GM12878 (cell line): ENCODE data around the gene CNTNAP2. TPM values are rescaled to one million over a fixed set of nuclear protein-coding genes. Genes with fewer than 3 reads are reported as not detected.

ENCODE experiments used
- ATAC-seq: fragments of 200-7000 bp; cut with Tn5 transposase; 3 replicates; pipeline ENCODE4 v1.9.1; 2020; ENCODE audit warnings: mild to moderate bottlenecking, moderate library complexity
- BruUV-seq: library from RNA; stranded (reverse); fragments of 400-500 nt; replicated peaks from 2 replicates; lab custom pipeline; 2021; lab: Mats Ljungman, UMichigan
- CTCF ChIA-PET: fragments of 300-600 bp; sonication (Branson Sonifier 250); formaldehyde crosslinking; extraction: SDS; loops from one replicate; lab custom pipeline; 2021; ENCODE audit warnings: inconsistent platforms; lab: Yijun Ruan, JAX
- POLR2A ChIA-PET: fragments of 350-600 bp; formaldehyde crosslinking; extraction: SDS; loops from one replicate; lab custom pipeline; 2021; ENCODE audit warnings: inconsistent platforms; lab: Charles Lee
- RAD21 ChIA-PET: fragments of 300-600 bp; sonication (Branson Sonifier 250); formaldehyde crosslinking; loops from one replicate; lab custom pipeline; 2023; ENCODE audit warnings: antibody characterized with exemption; ENCODE audit not compliant: unreplicated experiment; lab: Charles Lee
- SMC1A ChIA-PET: fragments of 300-600 bp; sonication (Branson Sonifier 250); formaldehyde crosslinking; loops from one replicate; lab custom pipeline; 2023; ENCODE audit not compliant: unreplicated experiment, uncharacterized antibody; lab: Charles Lee
- DNase-seq: peaks from one replicate; pipeline ENCODE4 v3.0.0-alpha.2; 2011; ENCODE audit warnings: low read depth, low spot score
- FAIRE-seq: peaks from 3 replicates; lab custom pipeline; 2011; peaks lifted over from hg19 to GRCh38; lab: Jason Lieb, UNC
- H2AFZ ChIP-seq: 2 replicates; pipeline ENCODE4 v1.6.0; 2011; ENCODE audit warnings: low read depth, low read length, control low read depth; ENCODE audit not compliant: control insufficient read depth
- H3K27ac ChIP-seq: 2 replicates; pipeline ENCODE4 v1.5.1; 2011; ENCODE audit warnings: control low read depth; ENCODE audit not compliant: control insufficient read depth, insufficient read depth
- H3K27me3 ChIP-seq, 2 experiments: replicated peaks in 1 of 2; 2 replicates each; pipeline versions ENCODE4 v1.6.0 to v1.6.1; 2011; ENCODE audit warnings: low read length in 1 of 2; ENCODE audit not compliant: control insufficient read depth in 2 of 2, insufficient read depth in 2 of 2
- H3K36me3 ChIP-seq, 2 experiments: 2 replicates each; pipeline ENCODE4 v1.5.1; 2011; ENCODE audit warnings: low read length in 1 of 2; ENCODE audit not compliant: control insufficient read depth in 2 of 2, insufficient read depth in 2 of 2
- H3K4me1 ChIP-seq: 2 replicates; pipeline ENCODE4 v1.6.1; 2011; ENCODE audit warnings: mild to moderate bottlenecking, low read length, moderate library complexity, mixed read lengths; ENCODE audit not compliant: control insufficient read depth, insufficient read depth
- H3K4me2 ChIP-seq: 2 replicates; pipeline ENCODE4 v1.6.0; 2011; ENCODE audit warnings: control low read depth; ENCODE audit not compliant: control insufficient read depth, insufficient read depth
- H3K4me3 ChIP-seq: fragments of 200-600 bp; sonication (generic); 2 replicates; pipeline ENCODE4 v1.5.1; 2016
- H3K79me2 ChIP-seq: 2 replicates; pipeline ENCODE4 v1.6.0; 2011; ENCODE audit warnings: low read length; ENCODE audit not compliant: control insufficient read depth, insufficient read depth
- H3K9ac ChIP-seq: 2 replicates; pipeline ENCODE4 v1.8.0; 2011; ENCODE audit warnings: low read length, control low read depth, mixed read lengths; ENCODE audit not compliant: control insufficient read depth, insufficient read depth
- H3K9me3 ChIP-seq: replicated peaks from 3 replicates; pipeline ENCODE4 v1.5.1; 2011; ENCODE audit warnings: mild to moderate bottlenecking, low read length; ENCODE audit not compliant: control insufficient read depth, insufficient read depth
- H4K20me1 ChIP-seq: 2 replicates; pipeline ENCODE4 v1.6.0; 2011; ENCODE audit not compliant: control insufficient read depth, insufficient read depth
- CBX5 ChIP-seq: sonication (generic); IDR thresholded peaks from 2 replicates; pipeline ENCODE4 v1.6.1; 2016; ENCODE audit warnings: low read depth, moderate library complexity, mild to moderate bottlenecking, inconsistent platforms
- CHD2 ChIP-seq: IDR thresholded peaks from 2 replicates; pipeline ENCODE4 v1.6.1; 2011; ENCODE audit warnings: low read depth, low read length, improper control_type of control experiment, borderline replicate concordance
- ESRRA ChIP-seq: IDR thresholded peaks from 2 replicates; pipeline ENCODE4 v1.6.1; 2012; ENCODE audit warnings: mild to moderate bottlenecking, low read length, improper control_type of control experiment
- MXI1 ChIP-seq: fragments of 150-350 bp; IDR thresholded peaks from 2 replicates; pipeline ENCODE4 v1.6.1; 2011; ENCODE audit warnings: low read depth, mild to moderate bottlenecking, inconsistent platforms, low read length, improper control_type of control experiment
- MYC ChIP-seq: IDR thresholded peaks from 2 replicates; pipeline ENCODE4 v1.6.1; 2011; ENCODE audit warnings: mild to moderate bottlenecking, low read length, moderate library complexity, inconsistent platforms; ENCODE audit not compliant: insufficient read depth, insufficient replicate concordance, insufficient read length, severe bottlenecking
- NR2C1 ChIP-seq: fragments of 450-650 bp; IDR thresholded peaks from 2 replicates; pipeline ENCODE4 v1.6.1; 2017; ENCODE audit warnings: antibody characterized with exemption, mild to moderate bottlenecking, moderate library complexity
- SMC3 ChIP-seq: IDR thresholded peaks from 2 replicates; pipeline ENCODE4 v1.6.1; 2011; ENCODE audit warnings: low read length, improper control_type of control experiment, borderline replicate concordance
- TCF7 ChIP-seq: IDR thresholded peaks from 2 replicates; pipeline ENCODE4 v1.6.1; 2014; ENCODE audit warnings: antibody characterized with exemption, borderline replicate concordance
- ZNF24 ChIP-seq: fragments of 450-650 bp; IDR thresholded peaks from 2 replicates; pipeline ENCODE4 v1.6.1; 2017; ENCODE audit warnings: antibody characterized with exemption, mild to moderate bottlenecking
- WGBS: methylation state at CpG from one replicate; pipeline ENCODE4 v1.1.6; 2016; ENCODE audit warnings: low lambda C conversion rate; ENCODE audit not compliant: insufficient replicate concordance, insufficient coverage; ENCODE audit errors: missing lambda C conversion rate; 5-methylcytosine and 5-hydroxymethylcytosine counted together
- in situ Hi-C: fragments of 300-500 bp; cut with MboI; formaldehyde crosslinking; loops from 9 replicates; pipeline ENCODE4 v1.14.3; 2018; ENCODE audit warnings: mixed read lengths
- intact Hi-C: fragments of 100-400 bp; cut with micrococcal nuclease; formaldehyde crosslinking; loops from one replicate; pipeline ENCODE4 v1.14.2; 2022; ENCODE audit not compliant: unreplicated experiment
- polyA plus RNA-seq, 11 experiments: library from polyadenylated mRNA; depleted of rRNA in 4 of 11; unstranded in 6 of 11; stranded (reverse) in 5 of 11; fragments of >200 nt; fragmentation: Nextera tagmentation in 4 of 11; fragmentation: Illumina TruSeq in 1 of 11; extraction: Ambion mirVana in 4 of 11; extraction: Trizol in 1 of 11; gene quantifications; 1 replicate in 1 of 11; 2 replicates in 10 of 11; pipeline versions ENCODE4 v1.2.1 to v1.2.3, GENCODE V29; 2011 to 2016; ENCODE audit warnings: inconsistent platforms in 2 of 11, missing spikeins in 2 of 11, low read depth in 1 of 11
- total RNA-seq, 4 experiments: library from RNA; depleted of rRNA in 3 of 4; stranded (reverse); fragments of >200 nt in 3 of 4; fragmentation: Illumina TruSeq in 1 of 4; extraction: Trizol in 1 of 4; gene quantifications; 2 replicates each; pipeline versions ENCODE4 v1.2.1 to v1.2.3, GENCODE V29; 2013 to 2021
- TF ChIP-seq, protein P1 (sequence below): IDR thresholded peaks from 2 replicates; pipeline ENCODE4 v1.6.1; 2011; ENCODE audit warnings: borderline replicate concordance, low read depth, mild to moderate bottlenecking, moderate library complexity, low read length; ENCODE audit not compliant: insufficient read depth, poor library complexity, severe bottlenecking
- TF ChIP-seq, protein P2 (sequence below): fragments of 450-650 bp; conservative IDR thresholded peaks from 2 replicates; pipeline ENCODE4 v1.6.1; 2017; ENCODE audit warnings: mild to moderate bottlenecking, moderate library complexity
- TF ChIP-seq, protein P3 (sequence below): IDR thresholded peaks from 2 replicates; pipeline ENCODE4 v1.6.1; 2012; ENCODE audit warnings: low read depth, low read length, improper control_type of control experiment

CNTNAP2 gene
- total and polyA plus RNA-seq, 10 of the 15 experiments (the other 5 are each of a cell fraction or from before 2014, with no cell fraction given) = 0.03 to 0.08 (median 0.03) TPM; not detected in 7

DNA sequence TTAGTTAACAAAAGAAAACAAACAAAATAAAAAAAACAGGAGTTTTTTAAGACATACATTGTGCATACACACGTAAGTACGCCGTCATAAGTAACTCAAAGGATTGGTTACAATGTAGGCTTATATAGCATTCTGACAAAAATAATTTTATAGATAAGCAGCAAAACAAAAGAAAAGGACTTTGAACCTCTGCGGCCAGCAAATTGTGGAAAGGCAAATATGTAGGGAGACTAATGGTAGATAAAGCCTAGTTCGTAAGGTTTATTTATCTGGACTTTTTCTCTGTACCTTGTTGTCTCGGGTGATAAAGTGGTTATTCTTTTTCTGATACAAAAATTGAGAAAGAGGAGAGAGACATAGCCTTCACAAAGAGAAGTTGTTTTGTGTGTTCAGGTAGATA is 891.9 kb downstream of the CNTNAP2 start:
- Histone ChIP-seq H3K27ac (no peak overlapping the region), H3K4me2 (no peak overlapping the region), H3K27me3 (no peaks in the 10 kb centered on the region), H3K36me3 (no peaks in the 10 kb centered on the region), H4K20me1 (no peaks in the 10 kb centered on the region), H3K4me1 (no peaks in the 10 kb centered on the region), H3K4me3 (no peak overlapping the region), H3K9me3 (no peaks in the 10 kb centered on the region), H2AFZ (no peak overlapping the region), H3K79me2 (no peaks in the 10 kb centered on the region), H3K9ac (no peak overlapping the region)
- SMC1A ChIA-PET = no interaction called here
- POLR2A ChIA-PET = no interaction called here
- DNase-seq (no peak), ATAC-seq (no peak), FAIRE-seq (no peak)
- no peak for TF ChIP-seq CBX5
- TF ChIP-seq TCF7 = no peak
- TF ChIP-seq, protein P1, sequence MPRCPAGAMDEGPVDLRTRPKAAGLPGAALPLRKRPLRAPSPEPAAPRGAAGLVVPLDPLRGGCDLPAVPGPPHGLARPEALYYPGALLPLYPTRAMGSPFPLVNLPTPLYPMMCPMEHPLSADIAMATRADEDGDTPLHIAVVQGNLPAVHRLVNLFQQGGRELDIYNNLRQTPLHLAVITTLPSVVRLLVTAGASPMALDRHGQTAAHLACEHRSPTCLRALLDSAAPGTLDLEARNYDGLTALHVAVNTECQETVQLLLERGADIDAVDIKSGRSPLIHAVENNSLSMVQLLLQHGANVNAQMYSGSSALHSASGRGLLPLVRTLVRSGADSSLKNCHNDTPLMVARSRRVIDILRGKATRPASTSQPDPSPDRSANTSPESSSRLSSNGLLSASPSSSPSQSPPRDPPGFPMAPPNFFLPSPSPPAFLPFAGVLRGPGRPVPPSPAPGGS = no peak
- no peak for TF ChIP-seq NR2C1
- no peak for TF ChIP-seq MXI1
- TF ChIP-seq, protein P2, sequence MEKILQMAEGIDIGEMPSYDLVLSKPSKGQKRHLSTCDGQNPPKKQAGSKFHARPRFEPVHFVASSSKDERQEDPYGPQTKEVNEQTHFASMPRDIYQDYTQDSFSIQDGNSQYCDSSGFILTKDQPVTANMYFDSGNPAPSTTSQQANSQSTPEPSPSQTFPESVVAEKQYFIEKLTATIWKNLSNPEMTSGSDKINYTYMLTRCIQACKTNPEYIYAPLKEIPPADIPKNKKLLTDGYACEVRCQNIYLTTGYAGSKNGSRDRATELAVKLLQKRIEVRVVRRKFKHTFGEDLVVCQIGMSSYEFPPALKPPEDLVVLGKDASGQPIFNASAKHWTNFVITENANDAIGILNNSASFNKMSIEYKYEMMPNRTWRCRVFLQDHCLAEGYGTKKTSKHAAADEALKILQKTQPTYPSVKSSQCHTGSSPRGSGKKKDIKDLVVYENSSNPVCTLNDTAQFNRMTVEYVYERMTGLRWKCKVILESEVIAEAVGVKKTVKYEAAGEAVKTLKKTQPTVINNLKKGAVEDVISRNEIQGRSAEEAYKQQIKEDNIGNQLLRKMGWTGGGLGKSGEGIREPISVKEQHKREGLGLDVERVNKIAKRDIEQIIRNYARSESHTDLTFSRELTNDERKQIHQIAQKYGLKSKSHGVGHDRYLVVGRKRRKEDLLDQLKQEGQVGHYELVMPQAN = no peak
- no peak for TF ChIP-seq CHD2
- TF ChIP-seq SMC3 = no peak
- TF ChIP-seq, protein P3, sequence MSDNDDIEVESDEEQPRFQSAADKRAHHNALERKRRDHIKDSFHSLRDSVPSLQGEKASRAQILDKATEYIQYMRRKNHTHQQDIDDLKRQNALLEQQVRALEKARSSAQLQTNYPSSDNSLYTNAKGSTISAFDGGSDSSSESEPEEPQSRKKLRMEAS = no peak
- TF ChIP-seq ESRRA = no peak
- TF ChIP-seq MYC = no peak
- no peak for TF ChIP-seq ZNF24
- in situ Hi-C loops = no loop called here
- RAD21 ChIA-PET = no interaction called here
- WGBS = 48% methylated on average over 6 of the region's 6 CpGs
- BruUV-seq = no TSS peak
- CTCF ChIA-PET = no interaction called here
- intact Hi-C loops = no loop called here
